ENCODE measurements around the gene MYF5.

MYF5 gene

GRCh38 chr12:80712866-80713265 lies 3.8 kb upstream of the MYF5 start:
- no peak overlapping the region for H3K4me3 ChIP-seq (replicated peaks in 1 of 2; ENCODE audit: low read depth in 2 of 2, low read length in 2 of 2)
- no peak for TF ChIP-seq CTCF (IDR thresholded peaks at IDR 0.05; ENCODE audit: low read depth, low read length)
- DNase-seq (ENCODE audit: low read depth in 2 of 2): no peak

- DNase-seq (ENCODE audit: low read depth in 2 of 2): no peak
- no peak overlapping the region for H3K4me3 ChIP-seq (replicated peaks in 1 of 2; ENCODE audit: low read depth in 2 of 2, low read length in 2 of 2)
- TF ChIP-seq CTCF (IDR thresholded peaks at IDR 0.05; ENCODE audit: low read depth, low read length): no peak
Observed at GRCh38 chr12:80713419-80713818, 3.3 kb upstream of the MYF5 start.

- H3K4me3 ChIP-seq (replicated peaks in 1 of 2; ENCODE audit: low read depth in 2 of 2, low read length in 2 of 2): peak overlapping the region in 1 of 2 donors; percentile 24
- TF ChIP-seq CTCF (IDR thresholded peaks at IDR 0.05; ENCODE audit: low read depth, low read length): no peak
- DNase-seq (ENCODE audit: low read depth in 2 of 2): peak; percentile 21 to 25
Observed at GRCh38 chr12:80714055-80714454, 2.7 kb upstream of the MYF5 start.

- no peak for TF ChIP-seq CTCF (IDR thresholded peaks at IDR 0.05; ENCODE audit: low read depth, low read length)
- H3K4me3 ChIP-seq (replicated peaks in 1 of 2; ENCODE audit: low read depth in 2 of 2, low read length in 2 of 2): no peak overlapping the region
- DNase-seq (ENCODE audit: low read depth in 2 of 2): no peak
Observed at GRCh38 chr12:80714846-80715245, 1.9 kb upstream of the MYF5 start.

GRCh38 chr12:80715713-80716249 lies 931 bp upstream of the MYF5 start:
- H3K4me3 ChIP-seq (replicated peaks in 1 of 2; ENCODE audit: low read depth in 2 of 2, low read length in 2 of 2): no peak overlapping the region
- TF ChIP-seq CTCF (IDR thresholded peaks at IDR 0.05; ENCODE audit: low read depth, low read length): no peak

GRCh38 chr12:80717856-80718255 lies 1.1 kb downstream of the MYF5 start:
- no peak for TF ChIP-seq CTCF (IDR thresholded peaks at IDR 0.05; ENCODE audit: low read depth, low read length)
- no peak for DNase-seq (ENCODE audit: low read depth in 2 of 2)
- no peak overlapping the region for H3K4me3 ChIP-seq (replicated peaks in 1 of 2; ENCODE audit: low read depth in 2 of 2, low read length in 2 of 2)

More at GRCh38 chr12:80715713-80716249, 931 bp upstream of the MYF5 start:
- DNase-seq (ENCODE audit: low read depth in 2 of 2): no peak

- no peak for DNase-seq (ENCODE audit: low read depth in 2 of 2)
- no peak overlapping the region for H3K4me3 ChIP-seq (replicated peaks in 1 of 2; ENCODE audit: low read depth in 2 of 2, low read length in 2 of 2)
- no peak for TF ChIP-seq CTCF (IDR thresholded peaks at IDR 0.05; ENCODE audit: low read depth, low read length)
Observed at GRCh38 chr12:80720516-80720915, 3.8 kb downstream of the MYF5 start.

Data from cardiac fibroblast (primary cell).